ENCODE data around the gene CDK16.
A peak's percentile ranks its signal among the peaks of the same experiment; 100 is the strongest.
"Not testable (repeated sequence)": the region's sequence is repeated elsewhere in the genome, so short reads cannot be mapped to it uniquely, and the experiment has no call there.

CDK16 gene

DNA sequence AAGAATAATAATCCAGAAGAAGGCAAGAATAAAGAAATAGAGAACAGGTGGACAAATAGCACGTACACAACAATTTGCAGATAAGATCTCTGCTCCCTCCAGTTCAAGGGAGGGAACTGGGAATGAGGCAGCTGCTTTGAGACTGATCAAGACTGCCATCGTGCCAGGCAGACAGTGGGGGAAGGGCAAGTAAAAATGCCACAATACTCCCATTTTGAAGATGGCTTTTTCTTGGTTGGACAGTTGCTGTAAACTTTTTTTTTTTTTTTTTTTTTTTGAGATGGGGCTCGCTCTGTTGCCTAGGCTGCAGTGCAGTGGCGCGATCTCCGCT, 31.5 kb downstream of the CDK16 start:
- no peak for DNase-seq (ENCODE audit: low spot score)

GRCh38 chrX:47257620-47258019, 39.1 kb downstream of the CDK16 start:
- not testable (repeated sequence) for DNase-seq (ENCODE audit: low spot score)

DNA sequence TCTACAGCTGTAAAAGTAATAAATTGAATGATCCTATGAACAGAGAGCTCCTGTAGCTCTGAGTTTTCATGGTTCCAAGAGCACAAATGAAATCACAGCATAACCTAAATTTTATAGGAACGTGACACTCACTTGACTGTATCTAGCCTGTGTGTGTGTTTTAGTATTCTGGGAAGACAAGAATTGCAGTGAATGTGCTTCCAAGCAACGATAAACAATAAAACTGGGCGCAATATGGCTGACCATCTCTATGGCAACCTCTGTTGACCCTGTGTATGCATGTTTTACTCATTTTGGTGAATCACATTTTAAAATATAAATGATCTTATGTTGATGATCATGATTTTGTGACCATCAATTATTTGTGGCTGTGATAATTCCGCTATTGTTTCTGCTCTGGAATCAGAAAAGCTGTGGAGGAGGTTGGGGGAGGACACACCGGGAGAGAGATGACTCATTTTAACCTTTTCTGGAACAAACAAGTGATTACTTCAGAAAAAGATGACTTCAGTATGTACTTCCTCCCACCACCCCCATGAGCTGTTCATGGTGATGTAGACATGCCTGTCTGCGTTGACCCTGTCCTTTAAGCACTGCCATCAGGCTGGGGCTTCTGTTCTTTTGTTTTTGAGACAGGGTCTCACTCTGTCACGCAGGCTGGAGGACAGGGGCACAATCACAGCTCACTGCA, 46.1 kb downstream of the CDK16 start:
- DNase-seq (ENCODE audit: low spot score), result peak; percentile 60

- no peak for DNase-seq (ENCODE audit: low spot score)
Measured at GRCh38 chrX:47266643-47267042, 48.2 kb downstream of the CDK16 start.

DNA sequence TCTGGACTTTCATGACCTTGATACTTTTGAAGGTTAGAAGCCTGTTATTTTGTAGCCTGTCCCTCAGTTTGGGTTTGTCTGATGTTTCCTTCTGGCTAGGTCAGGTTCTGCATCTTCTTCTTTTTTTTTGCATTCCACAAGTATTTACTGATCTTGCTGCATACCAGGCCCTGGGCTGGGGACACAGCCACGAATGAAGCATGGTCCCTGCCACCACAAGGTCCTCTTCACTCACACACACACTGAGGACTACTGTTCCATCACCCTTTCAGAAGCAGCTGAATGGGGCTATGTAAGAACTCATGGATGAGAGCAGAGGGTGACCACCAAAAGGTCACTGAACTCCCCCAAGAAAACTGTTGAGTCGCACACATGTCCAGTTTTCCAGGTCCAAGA, 53.5 kb downstream of the CDK16 start:
- DNase-seq (ENCODE audit: low spot score), result no peak

DNA sequence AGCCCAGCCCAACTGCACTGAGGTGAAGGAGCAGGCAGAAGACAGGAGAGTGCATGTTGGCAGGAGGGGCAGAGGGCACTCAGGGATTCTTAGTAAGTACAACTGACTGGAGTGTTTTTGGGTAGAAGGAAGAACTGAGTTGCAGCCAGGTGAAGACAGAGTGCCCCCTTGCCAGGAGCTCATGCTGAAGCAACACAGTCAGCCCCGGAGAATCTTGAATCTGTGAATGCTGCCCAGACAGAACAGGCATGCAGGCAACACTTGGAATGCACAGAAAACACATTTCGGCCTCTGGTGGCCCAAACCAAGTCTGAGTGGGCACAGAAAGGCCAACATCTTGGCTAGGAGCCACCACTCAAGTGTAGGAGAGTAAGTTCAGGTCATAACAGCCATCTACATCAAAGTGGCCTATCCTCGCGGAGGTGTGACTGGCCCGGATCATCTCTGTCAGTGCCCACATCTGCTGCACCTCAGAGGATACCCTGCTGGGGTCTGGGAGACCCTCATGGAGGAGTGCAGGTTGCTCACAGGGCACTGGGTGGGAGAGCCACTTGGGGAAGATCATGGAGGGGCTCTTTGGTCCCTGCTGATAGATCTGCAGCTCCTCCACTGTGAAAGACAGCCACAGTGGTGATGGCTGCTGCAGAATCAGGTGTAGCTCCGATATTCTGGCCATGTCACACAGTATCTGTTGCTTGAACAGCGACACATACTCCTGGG, 54.7 kb downstream of the CDK16 start:
- no peak for DNase-seq (ENCODE audit: low spot score)

DNA sequence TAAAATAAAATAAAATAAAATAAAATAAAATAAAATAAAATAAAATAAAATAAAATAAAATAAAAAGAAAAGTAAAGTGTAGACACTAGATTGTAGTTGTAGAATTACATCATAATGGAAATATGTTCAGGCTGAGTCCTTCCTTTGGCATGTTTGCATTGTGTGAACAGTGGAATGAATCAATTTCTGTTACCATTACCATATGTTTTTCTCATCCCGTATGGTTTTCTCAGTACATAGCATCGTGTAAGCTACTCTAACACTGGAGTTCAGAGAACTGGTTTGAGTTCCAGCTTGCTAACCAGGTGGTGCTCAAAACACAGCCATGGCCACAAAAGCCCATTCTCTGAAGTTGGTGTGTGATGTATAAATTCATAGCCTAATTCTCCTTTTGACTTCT, 60.2 kb downstream of the CDK16 start:
- no peak for DNase-seq (ENCODE audit: low spot score)

All from RKO (cell line).